NB4 (cell line): ENCODE data around the gene APOBEC2.

ENCODE experiments used
- MYC ChIP-seq: IDR thresholded peaks from 2 replicates; pipeline ENCODE4 v1.6.1; 2011; ENCODE audit warnings: low read depth, low read length
- POLR2A ChIP-seq: IDR thresholded peaks from 2 replicates; pipeline ENCODE4 v1.6.1; 2011; ENCODE audit warnings: mild to moderate bottlenecking; ENCODE audit not compliant: insufficient read length; ENCODE audit errors: extremely low read depth
- TF ChIP-seq, protein P1 (sequence below): IDR thresholded peaks from one replicate; pipeline ENCODE4 v1.5.1; 2012; ENCODE audit warnings: low read depth, low read length
- TF ChIP-seq, protein P2 (sequence below): IDR thresholded peaks from 2 replicates; pipeline ENCODE4 v1.6.1; 2011; ENCODE audit warnings: low read depth, low read length

DNA sequence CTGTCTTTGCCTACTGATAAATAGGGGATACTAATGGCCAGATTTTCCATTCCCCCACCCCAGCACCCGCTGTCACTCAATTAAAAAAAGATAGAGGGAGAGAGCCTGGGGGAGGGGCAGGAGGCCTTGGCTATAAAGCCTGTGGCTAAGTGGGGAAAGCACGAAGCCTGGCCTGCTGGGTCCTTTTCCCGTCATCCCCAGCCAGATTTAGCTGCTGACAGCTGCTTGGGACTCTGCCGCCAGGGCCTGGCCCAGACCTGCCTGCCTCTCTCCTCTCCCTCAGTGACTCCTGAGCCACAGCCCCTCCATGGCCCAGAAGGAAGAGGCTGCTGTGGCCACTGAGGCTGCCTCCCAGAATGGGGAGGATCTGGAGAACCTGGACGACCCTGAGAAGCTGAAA lies at the start of gene APOBEC2:
- TF ChIP-seq, protein P1, sequence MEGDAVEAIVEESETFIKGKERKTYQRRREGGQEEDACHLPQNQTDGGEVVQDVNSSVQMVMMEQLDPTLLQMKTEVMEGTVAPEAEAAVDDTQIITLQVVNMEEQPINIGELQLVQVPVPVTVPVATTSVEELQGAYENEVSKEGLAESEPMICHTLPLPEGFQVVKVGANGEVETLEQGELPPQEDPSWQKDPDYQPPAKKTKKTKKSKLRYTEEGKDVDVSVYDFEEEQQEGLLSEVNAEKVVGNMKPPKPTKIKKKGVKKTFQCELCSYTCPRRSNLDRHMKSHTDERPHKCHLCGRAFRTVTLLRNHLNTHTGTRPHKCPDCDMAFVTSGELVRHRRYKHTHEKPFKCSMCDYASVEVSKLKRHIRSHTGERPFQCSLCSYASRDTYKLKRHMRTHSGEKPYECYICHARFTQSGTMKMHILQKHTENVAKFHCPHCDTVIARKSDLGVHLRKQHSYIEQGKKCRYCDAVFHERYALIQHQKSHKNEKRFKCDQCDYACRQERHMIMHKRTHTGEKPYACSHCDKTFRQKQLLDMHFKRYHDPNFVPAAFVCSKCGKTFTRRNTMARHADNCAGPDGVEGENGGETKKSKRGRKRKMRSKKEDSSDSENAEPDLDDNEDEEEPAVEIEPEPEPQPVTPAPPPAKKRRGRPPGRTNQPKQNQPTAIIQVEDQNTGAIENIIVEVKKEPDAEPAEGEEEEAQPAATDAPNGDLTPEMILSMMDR: no peak
- TF ChIP-seq POLR2A: no peak
- TF ChIP-seq MYC: no peak
- TF ChIP-seq, protein P2, sequence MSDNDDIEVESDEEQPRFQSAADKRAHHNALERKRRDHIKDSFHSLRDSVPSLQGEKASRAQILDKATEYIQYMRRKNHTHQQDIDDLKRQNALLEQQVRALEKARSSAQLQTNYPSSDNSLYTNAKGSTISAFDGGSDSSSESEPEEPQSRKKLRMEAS: no peak
